ENCODE data around the gene OOSP3.
"Not testable (repeated sequence)": the region's sequence is repeated elsewhere in the genome, so short reads cannot be mapped to it uniquely, and the experiment has no call there.

OOSP3 gene, protein sequence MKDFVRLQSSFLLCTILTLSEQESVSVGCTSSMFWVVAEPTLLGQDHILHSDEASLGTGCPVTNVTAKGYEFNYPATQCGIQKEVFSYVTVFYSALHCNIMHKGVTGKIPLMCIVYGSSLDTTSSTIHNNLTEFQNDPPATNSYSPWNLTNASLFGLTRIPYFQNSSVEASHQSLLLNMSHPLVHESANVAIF

DNA sequence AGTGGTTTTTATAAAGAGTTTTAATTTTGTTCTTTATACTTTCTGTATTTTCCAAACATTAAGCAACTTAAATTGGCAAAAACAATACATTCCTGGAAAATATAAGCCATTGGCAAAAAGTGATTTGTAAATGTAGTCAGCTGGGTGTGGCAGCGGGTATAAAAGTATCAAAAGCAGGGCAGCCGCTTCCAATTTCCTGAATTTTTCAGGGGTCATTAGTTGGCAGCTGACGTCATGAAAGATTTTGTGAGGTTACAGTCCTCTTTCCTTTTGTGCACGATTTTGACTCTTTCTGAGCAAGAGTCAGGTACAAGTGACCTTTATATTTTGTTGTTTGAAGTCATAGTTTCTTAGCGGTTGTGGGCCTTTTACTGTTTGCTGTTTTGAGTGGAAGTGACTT, at the start of gene OOSP3:
Gene OOSP3 (plus strand): TSS at position 208 of the 400 bp plus-strand sequence. CDS start 27 bp downstream, at position 235.
- Histone ChIP-seq H3K4me1 (no peaks in the 10 kb centered on the region), H3K9me3 (replicated peaks in 1 of 11) (no peaks in the 10 kb centered on the region), H3K4me2 (no peak within 1 kb of the TSS), H3K27me3 (no peaks in the 10 kb centered on the region), H3K9ac (no peak within 1 kb of the TSS), H3K36me3 (no peaks in the 10 kb centered on the region), H3K4me3 (no peak within 1 kb of the TSS), H4K20me1 (no peaks in the 10 kb centered on the region), H3K27ac (no peak within 1 kb of the TSS)
- no peak for TF ChIP-seq Cebpa-rat (IDR thresholded peaks at IDR 0.05)

DNA sequence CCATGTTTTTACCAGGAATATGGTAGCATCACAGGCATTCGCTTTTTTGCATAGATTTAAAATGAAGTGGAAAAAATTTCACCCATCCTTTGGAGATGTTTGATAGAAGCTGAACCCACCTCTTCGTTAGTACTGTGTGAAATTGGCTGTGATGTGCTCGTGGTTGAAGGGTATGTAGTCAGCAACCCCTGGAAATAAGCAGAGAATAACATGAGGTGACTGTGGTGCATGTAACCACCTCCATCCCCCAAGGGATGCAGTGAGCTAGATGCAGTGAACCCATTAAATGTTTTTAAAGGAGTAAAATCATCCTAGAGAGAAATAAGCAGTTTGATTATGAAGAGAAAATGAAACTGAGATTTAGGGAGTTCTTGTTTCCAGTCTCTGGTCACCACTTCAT, 49.2 kb upstream of the OOSP3 start:
- Histone ChIP-seq H4K20me1 (no peaks in the 10 kb centered on the region), H3K27ac (no peak overlapping the region), H3K4me2 (peak overlapping the region in 7 of 11 experiments; percentile 14 to 31 (median 17); a peak in 10 of 22 replicates), H3K36me3 (no peaks in the 10 kb centered on the region), H3K9me3 (replicated peaks in 1 of 11) (no peaks in the 10 kb centered on the region), H3K4me1 (peaks cover 5 to 21% (median 10%) of the 10 kb centered on the region in 10 experiments; a peak in 15 of 20 replicates), H3K27me3 (no peaks in the 10 kb centered on the region), H3K4me3 (no peak overlapping the region), H3K9ac (no peak overlapping the region)
- TF ChIP-seq Cebpa-rat (IDR thresholded peaks at IDR 0.05), result no peak

DNA sequence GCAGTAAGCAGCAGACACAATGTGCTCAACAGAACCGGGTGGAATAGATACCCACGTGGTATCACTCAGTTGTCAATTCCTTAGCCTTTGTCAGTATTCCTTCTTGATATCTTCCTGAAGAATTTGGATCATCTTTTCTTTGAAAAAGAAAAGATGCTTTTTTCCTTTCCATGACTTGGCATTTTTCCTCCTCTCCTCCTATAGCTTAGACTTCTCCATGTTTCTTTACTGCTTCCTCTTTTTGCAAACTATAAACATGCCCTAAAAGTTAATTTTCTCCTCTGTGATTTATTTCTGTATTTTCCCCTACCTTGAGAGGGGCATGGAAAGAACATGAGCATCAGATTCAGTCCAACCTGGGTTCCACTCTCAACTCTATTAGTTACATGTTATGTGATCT, 45.0 kb upstream of the OOSP3 start:
- H3K4me1 ChIP-seq, result peaks cover 5 to 23% (median 11%) of the 10 kb centered on the region in 10 experiments; a peak in 15 of 20 replicates
- H3K9me3 ChIP-seq (replicated peaks in 1 of 11), result no peaks in the 10 kb centered on the region
- H3K27me3 ChIP-seq, result no peaks in the 10 kb centered on the region
- H3K4me3 ChIP-seq, result no peak overlapping the region
- H3K9ac ChIP-seq, result no peak overlapping the region
- no peaks in the 10 kb centered on the region for H3K36me3 ChIP-seq
- H3K4me2 ChIP-seq, result peak overlapping the region in 5 of 11 experiments; percentile 5 to 40 (median 14); a peak in 7 of 22 replicates
- no peak for TF ChIP-seq Cebpa-rat (IDR thresholded peaks at IDR 0.05)
- 0 out of 22 replicates have a peak overlapping the region, but pooled peaks of 1 of the 11 experiments have one; percentile 18 for H3K27ac ChIP-seq
- no peaks in the 10 kb centered on the region for H4K20me1 ChIP-seq

DNA sequence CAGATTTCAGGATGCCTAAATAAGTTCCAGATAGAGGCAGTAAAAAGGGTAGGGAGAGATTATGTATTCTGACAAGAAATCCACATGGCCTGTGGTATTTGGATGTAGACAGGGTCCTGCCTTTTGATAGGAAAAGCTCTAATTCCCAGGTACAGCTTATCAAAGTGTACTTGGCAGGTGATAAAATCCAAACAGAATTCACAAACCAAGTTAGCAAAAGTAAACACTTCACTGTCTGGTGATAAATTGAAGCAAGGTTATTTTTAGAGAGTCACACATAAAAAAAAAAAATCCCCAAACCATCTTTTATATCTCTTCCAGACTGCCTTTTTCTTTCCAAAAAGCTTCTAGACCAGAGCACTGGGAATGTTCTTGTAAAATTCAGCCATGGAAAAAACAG, 39.0 kb upstream of the OOSP3 start:
- H3K9me3 ChIP-seq (replicated peaks in 1 of 11), result no peaks in the 10 kb centered on the region
- no peaks in the 10 kb centered on the region for H3K4me1 ChIP-seq
- H3K4me2 ChIP-seq, result no peak overlapping the region
- no peaks in the 10 kb centered on the region for H3K27me3 ChIP-seq
- no peaks in the 10 kb centered on the region for H3K36me3 ChIP-seq
- no peaks in the 10 kb centered on the region for H4K20me1 ChIP-seq
- H3K27ac ChIP-seq, result no peak overlapping the region
- no peak overlapping the region for H3K9ac ChIP-seq
- TF ChIP-seq Cebpa-rat (IDR thresholded peaks at IDR 0.05), result no peak
- no peak overlapping the region for H3K4me3 ChIP-seq

DNA sequence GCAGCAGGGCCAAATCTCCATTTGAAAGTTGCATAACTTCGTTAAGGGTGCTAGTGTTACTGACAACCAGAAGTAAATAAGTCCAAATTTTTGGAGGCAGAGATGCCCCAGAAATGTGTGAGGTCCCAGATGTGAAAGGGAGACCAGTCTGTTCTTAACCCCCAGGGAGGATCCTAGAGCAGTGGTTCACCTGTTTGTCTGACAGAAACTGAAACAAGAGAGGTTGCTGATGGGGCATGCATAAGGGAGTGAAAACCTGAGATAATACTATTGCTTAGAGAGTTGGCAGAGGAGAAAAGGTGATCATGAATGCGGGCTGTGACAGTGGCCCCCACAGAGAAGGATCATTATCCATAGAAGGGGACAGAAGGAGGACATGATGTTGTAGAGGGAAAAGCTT, 37.1 kb upstream of the OOSP3 start:
- Histone ChIP-seq H3K9me3 (replicated peaks in 1 of 11) (no peaks in the 10 kb centered on the region), H4K20me1 (no peaks in the 10 kb centered on the region), H3K4me3 (no peak overlapping the region), H3K9ac (no peak overlapping the region), H3K4me2 (no peak overlapping the region), H3K27me3 (no peaks in the 10 kb centered on the region), H3K36me3 (no peaks in the 10 kb centered on the region), H3K4me1 (no peaks in the 10 kb centered on the region), H3K27ac (no peak overlapping the region)
- TF ChIP-seq Cebpa-rat (IDR thresholded peaks at IDR 0.05), result no peak

DNA sequence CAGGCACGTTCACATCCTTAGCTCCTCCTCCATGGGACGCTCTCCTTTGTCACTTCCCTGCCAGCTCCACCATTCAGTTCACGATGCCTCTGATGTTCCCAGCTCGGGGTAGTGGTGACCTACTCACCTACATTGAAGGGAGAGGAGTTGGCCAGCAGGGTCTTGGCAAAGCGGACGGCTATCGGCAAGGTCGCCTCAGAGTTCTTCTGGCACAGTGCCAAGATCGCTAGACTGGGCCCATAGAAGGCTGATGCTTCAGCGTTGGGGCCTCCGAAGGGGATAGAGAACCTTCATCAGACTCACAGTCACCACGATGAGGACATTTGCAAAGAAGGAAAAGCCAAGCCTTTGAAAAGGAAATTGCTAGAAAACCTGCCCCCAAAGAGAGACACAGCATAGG, 36.3 kb upstream of the OOSP3 start:
- H3K27me3 ChIP-seq, result no peaks in the 10 kb centered on the region
- H3K9ac ChIP-seq, result no peak overlapping the region
- H3K27ac ChIP-seq, result no peak overlapping the region
- H3K4me3 ChIP-seq, result no peak overlapping the region
- H3K4me2 ChIP-seq, result no peak overlapping the region
- H3K4me1 ChIP-seq, result no peaks in the 10 kb centered on the region
- H4K20me1 ChIP-seq, result no peaks in the 10 kb centered on the region
- no peaks in the 10 kb centered on the region for H3K9me3 ChIP-seq (replicated peaks in 1 of 11)
- no peak for TF ChIP-seq Cebpa-rat (IDR thresholded peaks at IDR 0.05)
- no peaks in the 10 kb centered on the region for H3K36me3 ChIP-seq

DNA sequence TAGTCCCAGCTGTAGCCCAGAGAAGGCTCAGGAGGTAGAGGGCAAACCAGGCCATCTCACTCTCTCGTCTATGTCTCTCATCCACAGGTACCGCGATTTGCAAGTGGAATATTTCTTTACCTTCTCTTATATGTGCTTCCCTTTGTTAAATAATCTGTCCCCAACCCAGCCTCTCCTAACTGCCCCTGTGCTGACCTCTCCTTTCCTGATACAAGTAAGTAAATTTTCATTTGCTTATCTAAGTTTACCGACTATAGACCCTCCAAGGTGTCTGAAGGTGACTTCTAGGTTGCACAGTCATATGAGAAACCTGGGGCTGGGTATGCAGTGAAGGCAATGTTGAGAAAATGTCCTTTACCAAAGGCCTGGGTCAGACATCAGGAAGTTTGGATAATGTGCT, 33.2 kb upstream of the OOSP3 start, which contains the start of gene CBLIF:
Gene CBLIF (minus strand): TSS at position 101 of the 400 bp plus-strand sequence. CDS start 46 bp downstream, at position 55.
- H4K20me1 ChIP-seq, result no peaks in the 10 kb centered on the region
- H3K4me1 ChIP-seq, result no peaks in the 10 kb centered on the region
- TF ChIP-seq Cebpa-rat (IDR thresholded peaks at IDR 0.05), result no peak
- no peak within 1 kb of the TSS for H3K9ac ChIP-seq
- H3K27me3 ChIP-seq, result no peaks in the 10 kb centered on the region
- 0 out of 22 replicates have a peak, but pooled peaks cover 0 to 3% (median 0%) of the 10 kb centered on the region in 11 experiments for H3K9me3 ChIP-seq (replicated peaks in 1 of 11)
- H3K4me2 ChIP-seq, result no peak within 1 kb of the TSS
- no peaks in the 10 kb centered on the region for H3K36me3 ChIP-seq
- H3K4me3 ChIP-seq, result no peak within 1 kb of the TSS
- no peak within 1 kb of the TSS for H3K27ac ChIP-seq

DNA sequence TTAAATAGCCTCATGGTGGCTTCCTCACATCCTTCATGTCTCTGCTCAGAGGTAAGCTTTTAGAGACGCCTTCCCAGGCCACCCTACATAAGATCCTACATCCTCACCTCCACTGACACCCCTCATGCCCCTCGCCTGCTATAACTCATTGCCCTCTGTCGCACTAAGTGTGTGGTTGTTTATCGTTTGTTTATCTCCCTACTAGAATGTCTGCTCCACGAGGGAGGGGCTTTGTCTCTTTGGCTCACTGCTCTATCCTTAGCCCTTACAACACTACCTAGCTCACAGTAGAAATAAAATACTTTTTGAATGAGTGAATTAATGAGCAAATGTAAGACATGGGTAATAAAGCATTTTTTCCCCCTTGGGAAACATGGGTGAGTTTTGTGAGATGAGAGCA, 32.0 kb upstream of the OOSP3 start:
- TF ChIP-seq Cebpa-rat (IDR thresholded peaks at IDR 0.05), result no peak
- Histone ChIP-seq H3K4me3 (no peak overlapping the region), H3K4me2 (no peak overlapping the region), H4K20me1 (no peaks in the 10 kb centered on the region), H3K9ac (no peak overlapping the region), H3K4me1 (no peaks in the 10 kb centered on the region), H3K27me3 (no peaks in the 10 kb centered on the region), H3K9me3 (replicated peaks in 1 of 11) (0 out of 22 replicates have a peak, but pooled peaks cover 0 to 4% (median 0%) of the 10 kb centered on the region in 11 experiments), H3K36me3 (no peaks in the 10 kb centered on the region), H3K27ac (no peak overlapping the region)

DNA sequence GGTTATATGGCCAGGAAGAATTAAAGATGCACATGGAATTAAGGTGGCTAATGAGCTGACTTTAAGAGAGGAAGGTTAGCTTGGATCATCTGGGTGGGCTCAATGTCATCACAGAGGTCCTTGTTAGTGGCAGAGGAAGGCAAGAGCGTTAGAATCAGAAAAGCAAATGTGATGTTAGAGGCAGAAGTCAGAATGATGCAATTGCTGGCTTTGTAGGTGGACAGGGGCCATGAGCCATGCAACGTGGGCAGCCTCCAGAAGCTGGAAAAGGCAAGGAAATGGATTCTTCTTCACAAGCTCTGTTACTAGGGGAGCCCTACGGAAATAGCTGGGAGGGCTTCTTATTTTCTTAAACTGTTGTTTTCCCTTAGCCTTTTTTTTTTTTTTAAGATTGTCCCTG, 31.0 kb upstream of the OOSP3 start:
- Histone ChIP-seq H3K4me2 (no peak overlapping the region), H3K4me1 (no peaks in the 10 kb centered on the region), H3K4me3 (no peak overlapping the region), H3K9ac (no peak overlapping the region), H3K27me3 (no peaks in the 10 kb centered on the region), H4K20me1 (no peaks in the 10 kb centered on the region), H3K9me3 (replicated peaks in 1 of 11) (0 out of 22 replicates have a peak, but pooled peaks cover 0 to 5% (median 0%) of the 10 kb centered on the region in 11 experiments), H3K27ac (no peak overlapping the region), H3K36me3 (no peaks in the 10 kb centered on the region)
- TF ChIP-seq Cebpa-rat (IDR thresholded peaks at IDR 0.05), result no peak

DNA sequence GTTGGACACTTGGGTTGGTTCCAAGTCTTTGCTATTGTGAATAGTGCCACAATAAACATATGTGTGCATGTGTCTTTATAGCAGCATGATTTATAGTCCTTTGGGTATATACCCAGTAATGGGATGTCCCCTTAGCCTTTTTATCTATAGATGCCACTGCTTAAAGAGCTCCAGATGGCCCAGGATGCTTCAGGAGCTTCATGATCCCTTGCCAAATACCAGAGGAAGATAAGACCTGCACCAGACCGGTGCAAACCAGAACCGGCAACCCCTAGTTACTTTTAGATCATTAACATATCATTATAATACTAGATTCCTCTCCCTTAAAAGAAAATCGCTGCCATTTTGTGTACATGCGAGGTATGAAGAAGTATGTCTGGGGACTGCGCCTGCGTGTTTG, 30.1 kb upstream of the OOSP3 start:
- not testable (repeated sequence) for H3K27me3 ChIP-seq; H3K4me3 ChIP-seq; H3K4me1 ChIP-seq; H3K9ac ChIP-seq; H3K4me2 ChIP-seq; H3K36me3 ChIP-seq; H3K9me3 ChIP-seq (replicated peaks in 1 of 11); H3K27ac ChIP-seq; H4K20me1 ChIP-seq
